Stimulated activated CD4-positive, alpha-beta T cell treated with anti-CD3 and anti-CD28 coated beads, Interleukin-12 subunit alpha, Interleukin-12 subunit beta, amount 100 ng/mL, for 4 hours (primary cell): Measurements from ENCODE around the gene STRN.
A peak's percentile ranks its signal among the peaks of the same experiment; 100 is the strongest.
"Not testable (repeated sequence)": the region's sequence is repeated elsewhere in the genome, so short reads cannot be mapped to it uniquely, and the experiment has no call there.

Experiments used
- DNase-seq: peaks from one replicate; pipeline ENCODE4 v3.0.0-alpha.2; 2020

The STRN gene

GRCh38 chr2:36834203-36834602 lies 132.1 kb downstream of the STRN start:
- no peak for DNase-seq

DNA sequence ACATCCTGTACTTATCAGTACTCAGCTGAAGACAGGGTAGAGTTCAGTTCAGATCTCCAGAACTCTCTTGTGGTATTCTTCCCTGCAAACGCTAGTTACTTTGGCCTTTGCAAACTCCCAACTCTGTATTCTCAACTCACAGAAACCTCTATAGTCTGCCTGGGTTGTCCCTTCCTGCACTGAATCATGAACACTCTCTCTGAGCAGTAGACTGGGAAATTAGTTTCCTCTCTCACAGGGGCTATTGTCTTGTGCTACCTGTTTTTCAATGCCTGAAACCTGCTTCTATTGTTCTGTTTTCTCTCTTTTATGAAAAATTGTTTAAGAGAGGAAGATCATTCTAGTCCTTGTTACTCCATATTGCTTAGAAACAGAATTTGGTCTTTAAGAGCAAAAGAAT lies 135.2 kb downstream of the STRN start:
- DNase-seq: no peak

GRCh38 chr2:36824683-36825082 lies 141.7 kb downstream of the STRN start:
- DNase-seq: not testable (repeated sequence)

GRCh38 chr2:36824273-36824672 lies 142.1 kb downstream of the STRN start:
- DNase-seq: no peak

DNA sequence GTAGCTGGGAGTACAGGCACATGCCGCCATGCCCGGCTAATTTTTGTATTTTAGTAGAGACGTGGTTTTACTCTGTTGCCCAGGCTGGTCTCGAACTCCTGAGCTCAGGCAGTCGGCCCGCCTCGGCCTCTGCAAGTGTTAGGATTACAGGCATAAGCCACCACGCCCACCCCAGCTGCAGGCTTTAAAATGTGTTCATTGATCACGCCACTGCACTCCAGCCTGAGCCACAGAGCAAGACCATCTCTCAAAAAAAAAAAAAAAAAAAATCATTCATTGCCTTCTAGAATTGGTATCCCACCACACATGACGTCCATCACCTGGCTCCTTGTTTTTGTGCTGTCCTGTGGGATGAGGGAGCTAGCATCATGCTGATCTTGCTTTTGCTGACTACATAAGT lies 142.5 kb downstream of the STRN start:
- no peak for DNase-seq

GRCh38 chr2:36820942-36821605 lies 145.3 kb downstream of the STRN start:
- DNase-seq: no peak

DNA sequence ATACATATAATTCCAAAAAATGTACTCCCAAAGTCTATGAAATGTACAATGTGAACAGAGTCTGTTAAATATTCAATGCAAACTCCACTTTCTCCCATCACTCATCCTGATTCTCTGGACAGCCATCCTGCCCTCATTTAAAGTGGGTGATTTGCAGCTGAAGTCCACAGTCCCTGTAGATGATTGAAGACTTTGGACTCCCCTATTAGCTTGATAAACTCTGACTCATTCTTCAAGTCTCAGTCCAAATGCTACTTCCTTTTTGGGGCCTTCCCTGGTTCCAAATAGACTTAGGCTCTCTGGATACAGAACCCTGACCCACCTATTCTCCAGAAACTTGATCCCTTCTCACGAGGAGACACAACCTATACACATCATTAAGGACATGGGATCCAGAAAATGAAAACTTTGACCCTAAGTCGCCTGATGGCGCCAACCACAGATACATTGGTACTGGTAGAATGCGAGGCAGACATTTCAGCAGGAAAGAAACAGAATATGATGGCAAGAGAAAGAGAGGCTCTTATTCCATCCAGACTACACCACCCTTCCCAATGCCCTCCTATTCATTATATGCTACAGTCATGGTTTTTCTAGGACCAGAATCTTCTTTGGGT lies 147.1 kb downstream of the STRN start:
- no peak for DNase-seq

- no peak for DNase-seq
Measured at GRCh38 chr2:36818542-36818941, 147.8 kb downstream of the STRN start.

GRCh38 chr2:36812196-36812595 lies 154.1 kb downstream of the STRN start:
- DNase-seq: no peak

DNA sequence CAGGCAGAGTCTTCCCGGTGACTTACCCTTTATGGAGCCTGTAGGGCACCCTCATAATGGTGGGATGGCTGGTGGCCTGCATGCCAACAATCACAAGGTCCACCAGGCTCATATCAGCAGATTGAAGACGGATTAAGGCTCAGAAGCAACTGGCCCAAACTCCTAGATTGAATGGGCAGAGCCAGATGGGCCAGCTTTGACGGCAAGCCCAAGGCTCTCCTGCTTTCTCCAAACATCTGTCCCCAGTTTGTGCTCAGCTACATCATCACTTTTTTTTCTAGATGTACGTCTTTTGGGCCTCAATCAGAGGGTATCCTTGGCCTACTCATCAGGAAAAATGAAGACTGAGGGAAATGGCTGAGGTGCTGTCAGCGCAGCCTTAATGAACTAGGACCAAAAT lies 155.3 kb downstream of the STRN start:
- DNase-seq: no peak

GRCh38 chr2:36809069-36809445 lies 157.3 kb downstream of the STRN start:
- no peak for DNase-seq

- no peak for DNase-seq
Measured at GRCh38 chr2:36808386-36809068, 157.8 kb downstream of the STRN start.

- no peak for DNase-seq
Measured at GRCh38 chr2:36807223-36807886, 159.0 kb downstream of the STRN start.

DNA sequence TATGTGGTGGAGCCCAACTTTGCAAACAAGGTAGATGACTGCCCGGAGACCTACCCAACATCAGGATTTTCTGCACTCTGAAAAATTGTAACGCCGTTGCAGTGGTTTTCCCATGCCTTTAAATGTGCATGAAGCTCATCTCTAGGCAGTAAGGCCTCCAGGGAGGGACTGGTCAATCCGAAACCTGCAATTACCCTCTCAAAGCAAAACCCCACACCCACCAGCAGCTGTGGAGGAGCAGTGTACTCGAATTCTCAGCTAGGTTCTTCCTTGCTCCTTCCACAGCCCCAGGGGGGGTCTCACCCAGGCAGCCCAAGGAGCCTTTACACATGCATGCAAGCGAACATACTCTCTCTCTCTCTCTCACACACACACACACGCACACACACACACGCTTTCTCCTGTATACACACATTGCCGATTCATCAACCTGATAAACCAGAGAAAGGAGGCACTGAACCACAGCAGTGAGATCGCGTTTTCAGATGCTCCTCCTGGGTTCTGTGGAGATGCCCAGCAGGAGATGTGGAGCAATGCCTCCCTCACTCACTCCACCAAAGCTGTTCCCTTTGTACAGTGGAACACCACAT lies 160.6 kb downstream of the STRN start:
- DNase-seq: no peak

DNA sequence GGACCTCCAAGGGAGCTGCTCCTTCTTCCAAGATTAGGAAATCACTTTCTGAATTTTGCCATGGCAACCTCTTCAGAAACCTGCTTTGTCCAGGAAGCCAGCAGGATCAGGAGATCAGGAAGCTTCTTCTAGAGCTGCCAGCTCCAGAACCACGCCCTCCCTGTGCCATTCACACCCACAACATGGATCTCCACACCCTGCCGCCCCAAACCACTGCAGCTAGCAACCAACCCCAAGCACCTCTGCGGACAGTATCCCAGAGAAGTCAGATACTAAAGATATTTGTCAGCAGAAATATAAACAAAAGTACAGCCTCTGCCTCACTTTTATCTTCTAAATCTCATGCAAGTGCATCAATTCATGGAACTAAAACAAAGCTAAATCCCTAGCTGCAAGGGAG lies 163.4 kb downstream of the STRN start:
- no peak for DNase-seq

GRCh38 chr2:36801088-36801487 lies 165.2 kb downstream of the STRN start:
- no peak for DNase-seq

DNA sequence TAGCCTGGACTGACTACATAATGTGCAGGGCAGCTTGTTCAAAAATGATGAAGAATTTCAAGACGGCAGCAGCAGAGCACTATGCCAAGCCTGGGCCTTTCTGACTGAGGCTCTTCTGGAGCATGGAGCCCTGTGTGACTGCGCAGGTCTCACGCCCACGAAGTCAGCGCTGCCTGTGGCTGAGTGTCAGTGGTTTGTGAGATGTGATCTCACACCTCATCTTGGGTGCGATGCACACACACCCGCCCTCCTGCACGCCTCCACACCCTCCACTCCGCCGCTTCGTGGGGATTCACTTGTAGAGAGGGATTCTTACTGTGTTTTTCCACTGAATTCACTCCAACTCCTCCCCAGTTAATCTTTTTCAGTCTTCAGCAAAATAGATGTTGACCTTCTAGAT lies 166.0 kb downstream of the STRN start:
- peak; percentile 32 for DNase-seq

GRCh38 chr2:36798724-36799123 lies 167.6 kb downstream of the STRN start:
- DNase-seq: no peak

- DNase-seq: no peak
Measured at GRCh38 chr2:36797324-36798070, 168.8 kb downstream of the STRN start.
